ENCODE measurements around the gene DLGAP4. TPM values are rescaled to one million over a fixed set of nuclear protein-coding genes. Genes with fewer than 3 reads are reported as not detected.

The DLGAP4 gene, protein sequence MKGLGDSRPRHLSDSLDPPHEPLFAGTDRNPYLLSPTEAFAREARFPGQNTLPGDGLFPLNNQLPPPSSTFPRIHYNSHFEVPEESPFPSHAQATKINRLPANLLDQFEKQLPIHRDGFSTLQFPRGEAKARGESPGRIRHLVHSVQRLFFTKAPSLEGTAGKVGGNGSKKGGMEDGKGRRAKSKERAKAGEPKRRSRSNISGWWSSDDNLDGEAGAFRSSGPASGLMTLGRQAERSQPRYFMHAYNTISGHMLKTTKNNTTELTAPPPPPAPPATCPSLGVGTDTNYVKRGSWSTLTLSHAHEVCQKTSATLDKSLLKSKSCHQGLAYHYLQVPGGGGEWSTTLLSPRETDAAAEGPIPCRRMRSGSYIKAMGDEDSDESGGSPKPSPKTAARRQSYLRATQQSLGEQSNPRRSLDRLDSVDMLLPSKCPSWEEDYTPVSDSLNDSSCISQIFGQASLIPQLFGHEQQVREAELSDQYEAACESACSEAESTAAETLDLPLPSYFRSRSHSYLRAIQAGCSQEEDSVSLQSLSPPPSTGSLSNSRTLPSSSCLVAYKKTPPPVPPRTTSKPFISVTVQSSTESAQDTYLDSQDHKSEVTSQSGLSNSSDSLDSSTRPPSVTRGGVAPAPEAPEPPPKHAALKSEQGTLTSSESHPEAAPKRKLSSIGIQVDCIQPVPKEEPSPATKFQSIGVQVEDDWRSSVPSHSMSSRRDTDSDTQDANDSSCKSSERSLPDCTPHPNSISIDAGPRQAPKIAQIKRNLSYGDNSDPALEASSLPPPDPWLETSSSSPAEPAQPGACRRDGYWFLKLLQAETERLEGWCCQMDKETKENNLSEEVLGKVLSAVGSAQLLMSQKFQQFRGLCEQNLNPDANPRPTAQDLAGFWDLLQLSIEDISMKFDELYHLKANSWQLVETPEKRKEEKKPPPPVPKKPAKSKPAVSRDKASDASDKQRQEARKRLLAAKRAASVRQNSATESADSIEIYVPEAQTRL
- 10 to 100 TPM; 14.0 to 16.9 TPM for total RNA-seq

DNA sequence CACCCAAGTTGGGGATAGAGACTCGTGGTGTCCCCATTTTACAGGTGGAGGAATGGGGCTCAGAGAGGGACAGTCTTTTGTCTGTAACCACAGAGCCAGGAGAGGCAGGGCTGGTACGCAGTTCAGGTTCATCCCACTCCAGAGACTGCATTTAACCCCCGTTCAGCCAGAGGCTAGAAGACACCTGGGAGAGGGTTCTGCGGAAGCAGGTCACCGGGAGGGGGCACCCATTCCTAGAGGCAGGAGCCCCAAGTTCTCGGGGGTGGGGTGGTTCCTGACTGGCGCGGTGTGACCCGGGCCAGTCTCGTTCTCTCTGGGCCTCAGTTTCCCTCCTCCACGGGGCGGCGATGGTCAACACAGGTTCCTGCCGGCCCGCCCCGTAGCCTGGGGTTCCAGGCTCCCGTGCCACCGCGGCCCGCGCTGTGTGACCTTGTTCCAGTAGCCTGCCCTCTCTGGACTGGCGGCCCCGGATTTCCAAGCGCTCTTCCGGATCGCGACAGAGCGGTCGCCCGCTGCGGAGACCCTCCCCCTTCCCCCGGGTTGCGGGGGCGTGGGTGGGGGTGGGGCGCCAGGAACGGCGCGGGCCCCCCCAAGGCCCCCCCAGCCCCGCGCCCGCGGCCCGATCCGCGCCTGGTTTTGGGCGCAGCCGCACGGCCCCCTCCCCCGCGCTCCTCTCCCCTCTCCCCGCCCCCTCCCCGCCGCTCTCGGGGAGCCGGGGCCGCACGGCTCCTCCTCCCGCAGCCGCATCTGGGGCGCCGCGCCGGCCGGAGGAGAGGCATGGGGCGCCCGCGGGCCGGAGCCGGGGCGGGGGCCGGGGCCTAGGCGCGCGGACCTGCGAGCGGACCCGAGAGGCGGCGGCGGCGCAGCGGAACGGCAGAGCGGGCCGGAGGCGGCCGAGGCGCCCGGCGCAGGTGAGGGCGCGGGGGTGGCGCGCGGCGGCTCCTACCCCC, at the start of gene DLGAP4:
DLGAP4 (plus strand) TSS at position 738 of the 950 bp plus-strand sequence. CDS start 125,379 bp downstream, outside the sequence.

DNA sequence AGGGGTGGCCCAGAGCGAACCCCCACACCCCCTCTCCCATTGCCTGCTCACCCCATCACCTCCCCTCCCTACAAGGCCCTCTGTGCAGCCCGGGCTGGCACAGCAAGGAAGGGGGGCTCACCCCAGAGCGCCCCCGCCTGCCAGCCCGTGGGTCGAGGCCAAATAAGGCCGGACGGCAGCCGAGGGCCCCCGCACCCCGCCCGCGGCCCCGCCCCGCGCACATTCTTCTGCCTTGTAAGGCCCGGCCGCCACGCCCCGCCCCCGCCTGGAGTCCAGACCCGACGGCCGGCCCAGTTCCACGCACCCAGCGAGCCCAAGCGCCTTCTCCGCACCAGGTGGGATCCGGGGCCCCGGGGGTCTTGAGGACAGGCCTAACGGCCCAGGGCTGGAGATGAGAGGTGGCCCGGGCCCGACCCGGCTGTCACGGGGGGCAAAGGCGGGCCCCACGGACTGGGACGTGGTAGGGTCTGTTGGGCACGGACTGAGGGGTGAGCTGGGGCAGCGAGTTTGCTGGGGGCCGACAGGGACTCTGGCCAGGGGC, 235.2 kb downstream of the DLGAP4 start, which contains the start of gene MYL9:
MYL9 (plus strand) TSS at position 293 of the 541 bp plus-strand sequence. CDS start 3,366 bp downstream, outside the sequence.

DNA sequence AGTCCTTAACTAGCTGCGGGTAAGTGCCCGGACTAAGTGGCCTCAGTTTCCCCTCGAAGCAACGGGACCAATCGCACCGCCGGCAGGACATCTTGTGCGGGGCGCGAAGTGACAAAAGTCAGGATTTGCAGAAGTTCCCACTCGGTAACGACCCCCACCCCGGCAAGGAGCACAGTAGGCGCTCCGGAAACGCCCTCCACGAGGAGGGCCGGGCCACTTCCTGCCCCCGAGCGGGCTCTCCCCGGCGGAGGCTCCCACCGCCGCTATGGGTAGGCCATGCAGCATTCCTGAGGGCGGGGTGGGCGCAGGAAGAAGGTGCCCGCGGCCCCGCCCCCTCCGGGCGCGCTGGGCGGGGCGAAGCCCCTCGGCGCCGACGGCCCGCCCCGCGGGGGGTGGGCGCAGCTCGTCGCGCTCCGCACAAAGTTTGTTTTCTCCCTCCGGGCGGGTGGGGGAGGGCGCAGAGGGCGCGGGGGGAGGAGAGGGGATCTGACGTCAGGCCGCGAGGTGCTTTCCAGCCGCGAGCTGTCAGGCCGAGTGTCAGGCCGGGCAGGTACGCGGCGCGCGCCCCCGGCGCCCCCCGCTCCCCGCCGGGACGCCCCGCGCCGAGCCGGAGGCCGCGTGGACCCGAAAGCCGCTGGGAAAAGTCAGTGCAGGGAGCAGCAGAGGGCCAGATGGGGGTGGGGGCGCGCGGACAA, 267.1 kb downstream of the DLGAP4 start, which contains the start of gene TGIF2:
TGIF2 (plus strand) TSS at position 495 of the 695 bp plus-strand sequence. CDS start 5,178 bp downstream, outside the sequence.

Small RNAs within 50 kb of the gene (small RNA-seq; reads per million reads assigned to genes)
- 0 reads per million in 2 donors for gene RF00017

Other genes with a start within 250 kb of the DLGAP4 start
- gene EPB41L1, start 151.6 kb upstream of the DLGAP4 start, total RNA-seq, result 1 to 10 TPM; 4.0 to 4.8 TPM
- 10 to 100 TPM; 31.7 to 34.6 TPM for gene AAR2, start 69.9 kb upstream of the DLGAP4 start, total RNA-seq
- gene MYL9, start 235.2 kb downstream of the DLGAP4 start, total RNA-seq, result 1 to 10 TPM; 5.5 to 7.3 TPM

Measured in melanocyte of skin (primary cell).